Stimulated activated CD8-positive, alpha-beta memory T cell treated with anti-CD3 and anti-CD28 coated beads, Interleukin-7, amount 100 ng/mL, for 48 hours (primary cell): Measurements from ENCODE around the gene MT1X.
A peak's percentile ranks its signal among the peaks of the same experiment; 100 is the strongest.
"Not testable (repeated sequence)": the region's sequence is repeated elsewhere in the genome, so short reads cannot be mapped to it uniquely, and the experiment has no call there.

Source experiments
- DNase-seq, 2 donors: peaks; one replicate each; pipeline ENCODE4 v3.0.0-alpha.2; 2020; ENCODE audit warnings: low read depth in 1 of 2; ENCODE audit errors: extremely low read depth in 1 of 2

Gene MT1X

GRCh38 chr16:56708525-56709442, 26.5 kb downstream of the MT1X start:
- no peak for DNase-seq

- DNase-seq: no peak
These were observed 27.3 kb downstream of the MT1X start for GRCh38 chr16:56709443-56710040.

- DNase-seq: no peak
These were observed 28.0 kb downstream of the MT1X start for GRCh38 chr16:56710181-56710737.

- no peak for DNase-seq
These were observed 29.6 kb downstream of the MT1X start for GRCh38 chr16:56711862-56712261.

- DNase-seq: no peak
These were observed 31.5 kb downstream of the MT1X start for GRCh38 chr16:56713794-56714193.

- DNase-seq: no peak
These were observed 32.9 kb downstream of the MT1X start for GRCh38 chr16:56715126-56715525.

GRCh38 chr16:56716761-56717160, 34.5 kb downstream of the MT1X start:
- no peak for DNase-seq

- DNase-seq: not testable (repeated sequence)
These were observed 35.3 kb downstream of the MT1X start for GRCh38 chr16:56717532-56717931.

GRCh38 chr16:56722200-56722842, 40.1 kb downstream of the MT1X start:
- DNase-seq: no peak

- DNase-seq: no peak
These were observed 41.9 kb downstream of the MT1X start for GRCh38 chr16:56724191-56724590.

- no peak for DNase-seq
These were observed 44.0 kb downstream of the MT1X start for GRCh38 chr16:56726283-56726682.

GRCh38 chr16:56726926-56727325, 44.7 kb downstream of the MT1X start:
- DNase-seq: no peak

GRCh38 chr16:56728027-56728426, 45.8 kb downstream of the MT1X start:
- DNase-seq: no peak

- no peak for DNase-seq
These were observed 46.9 kb downstream of the MT1X start for GRCh38 chr16:56728980-56729734.

GRCh38 chr16:56729735-56730662, 47.7 kb downstream of the MT1X start, which contains the start of gene NUP93:
NUP93 (plus strand) TSS chr16:56730129; CDS start chr16:56748248, 18,119 bp downstream.
- DNase-seq: peak; percentile 72 to 86

- no peak for DNase-seq
These were observed 50.1 kb downstream of the MT1X start for GRCh38 chr16:56732366-56732765.

- no peak for DNase-seq
These were observed 50.6 kb downstream of the MT1X start for GRCh38 chr16:56732832-56733231.
